GM19023 (cell line): ENCODE results near the gene PKD1L1.
"Not testable (repeated sequence)": the region's sequence is repeated elsewhere in the genome, so short reads cannot be mapped to it uniquely, and the experiment has no call there.

ENCODE experiments used
- ATAC-seq: cut with Tn5 transposase; IDR thresholded peaks from one replicate; pipeline ENCODE4 v1.9.1; 2021; ENCODE audit warnings: mild to moderate bottlenecking, moderate library complexity; ENCODE audit not compliant: unreplicated experiment

Gene PKD1L1

DNA sequence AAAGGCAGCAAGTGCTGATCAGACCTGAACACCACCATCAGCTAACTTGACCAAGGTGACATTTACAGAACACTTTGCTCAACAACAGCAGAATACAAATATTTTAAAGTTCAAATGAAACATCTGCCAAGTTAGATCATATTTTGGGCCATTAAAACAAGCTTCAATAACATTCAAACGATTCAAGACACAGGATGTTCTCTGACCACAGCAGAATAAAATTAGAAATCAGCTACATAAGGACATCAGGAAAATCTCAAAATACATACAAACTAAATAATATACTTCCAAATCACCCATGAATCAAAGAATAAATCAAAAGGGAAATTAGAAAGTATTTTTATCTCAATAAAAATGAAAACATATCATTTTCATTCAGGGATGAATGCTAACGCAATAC is 173.0 kb downstream of the PKD1L1 start:
- no peak for ATAC-seq

- ATAC-seq: no peak
Observed at GRCh38 chr7:47772492-47772891, 175.8 kb downstream of the PKD1L1 start.

DNA sequence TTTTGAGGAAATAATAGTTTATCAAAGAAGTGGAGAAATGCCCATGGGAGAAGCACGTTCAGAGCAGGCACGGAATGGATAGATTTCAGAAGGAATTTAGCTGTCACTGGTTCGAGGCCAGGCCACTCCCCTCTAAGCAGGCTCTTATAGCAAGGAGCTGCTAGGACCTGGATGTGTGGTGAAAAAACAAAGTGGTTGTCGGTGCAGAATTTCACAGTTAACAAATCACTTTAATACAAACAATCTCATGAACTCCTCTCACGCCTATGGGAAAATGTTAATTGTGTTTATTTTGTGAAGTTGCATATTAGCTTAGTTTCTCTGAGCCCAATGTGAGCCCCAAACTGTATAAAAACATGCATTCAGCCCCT is 176.3 kb downstream of the PKD1L1 start:
- no peak for ATAC-seq

DNA sequence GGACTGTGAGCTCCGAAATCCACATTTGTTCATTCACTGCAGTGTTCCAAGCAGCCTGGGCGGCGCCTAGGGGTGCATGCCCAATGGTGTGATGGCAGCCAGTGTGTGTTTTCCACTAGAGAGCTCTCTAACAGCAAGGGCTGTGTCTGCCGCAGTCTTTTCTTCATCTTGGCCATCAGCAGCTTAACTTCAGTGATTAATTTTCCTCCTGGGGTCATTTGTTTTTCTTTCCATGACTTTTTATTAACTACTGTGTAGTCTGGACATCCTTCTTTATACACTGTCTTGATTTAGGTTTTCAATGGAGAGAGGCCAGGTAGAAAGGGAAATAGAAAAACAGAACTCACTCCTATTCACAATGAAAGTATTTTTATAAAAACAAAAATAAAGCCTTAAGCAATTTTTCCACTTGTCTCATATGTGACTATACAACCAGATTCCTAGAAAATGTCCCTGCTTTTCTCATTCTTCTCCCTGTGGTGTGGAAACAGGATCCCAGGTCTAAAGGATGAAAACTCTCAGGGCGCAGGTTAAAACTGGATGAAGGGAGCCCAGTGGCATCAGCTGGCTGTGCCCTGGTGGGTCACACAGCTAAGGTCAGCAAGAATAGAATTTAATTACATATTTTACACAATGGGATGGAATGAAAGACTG is 176.8 kb downstream of the PKD1L1 start:
- no peak for ATAC-seq

- no peak for ATAC-seq
Observed at GRCh38 chr7:47766126-47766525, 182.1 kb downstream of the PKD1L1 start.

GRCh38 chr7:47765373-47765979 is 182.8 kb downstream of the PKD1L1 start:
- no peak for ATAC-seq

GRCh38 chr7:47764746-47765145 is 183.5 kb downstream of the PKD1L1 start:
- ATAC-seq: no peak

GRCh38 chr7:47763063-47763974 is 184.9 kb downstream of the PKD1L1 start:
- peak; percentile 72 for ATAC-seq

GRCh38 chr7:47762746-47763062 is 185.6 kb downstream of the PKD1L1 start:
- ATAC-seq: peak; percentile 43

DNA sequence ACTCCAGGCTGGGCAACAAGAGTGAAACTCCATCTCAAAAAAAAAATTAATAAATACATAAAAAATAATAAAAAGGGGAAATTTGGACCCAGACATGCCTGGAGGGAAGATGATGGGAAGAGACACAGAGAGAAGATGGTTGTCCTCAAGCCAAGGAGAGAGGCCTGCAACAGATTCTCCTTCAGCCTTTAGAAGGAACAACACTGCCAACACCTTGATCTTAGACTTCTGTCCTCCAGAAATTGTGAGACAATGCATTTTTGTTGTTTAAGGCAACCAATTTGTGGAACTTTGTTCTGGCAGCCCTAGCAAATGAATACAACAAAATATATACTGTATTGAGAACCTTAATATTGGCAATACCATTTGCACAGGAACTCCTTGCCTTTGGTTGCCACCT is 186.1 kb downstream of the PKD1L1 start:
- no peak for ATAC-seq

DNA sequence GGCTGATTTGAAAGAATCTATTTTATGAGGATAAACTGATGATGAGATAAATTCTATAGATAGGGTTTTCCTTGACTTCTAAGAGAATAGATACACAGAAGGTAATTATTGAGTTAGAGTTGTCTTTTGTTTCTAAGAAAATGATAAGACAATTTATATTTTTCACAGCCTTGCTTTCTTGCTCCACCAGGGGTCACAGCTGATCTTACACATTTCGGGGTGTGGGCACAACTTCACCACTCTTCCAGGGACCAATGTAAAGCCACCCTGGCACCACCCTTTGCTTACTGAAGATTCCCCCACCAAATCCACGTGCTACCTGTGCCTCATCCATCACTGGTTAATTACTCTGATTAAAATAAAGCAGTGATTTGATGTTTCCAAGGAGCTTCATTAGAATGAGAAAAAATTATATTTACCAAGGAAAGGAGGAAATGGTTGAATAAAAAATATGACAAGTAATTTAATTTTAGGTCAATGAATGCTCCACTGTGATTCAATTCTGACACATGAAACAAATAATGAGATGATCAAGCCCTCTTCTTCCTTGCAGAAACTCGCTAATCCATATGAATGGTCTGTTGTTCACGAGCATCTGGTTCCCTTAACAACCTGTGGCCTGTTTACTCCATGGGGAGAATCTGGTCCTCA is 189.1 kb downstream of the PKD1L1 start:
- ATAC-seq: no peak

DNA sequence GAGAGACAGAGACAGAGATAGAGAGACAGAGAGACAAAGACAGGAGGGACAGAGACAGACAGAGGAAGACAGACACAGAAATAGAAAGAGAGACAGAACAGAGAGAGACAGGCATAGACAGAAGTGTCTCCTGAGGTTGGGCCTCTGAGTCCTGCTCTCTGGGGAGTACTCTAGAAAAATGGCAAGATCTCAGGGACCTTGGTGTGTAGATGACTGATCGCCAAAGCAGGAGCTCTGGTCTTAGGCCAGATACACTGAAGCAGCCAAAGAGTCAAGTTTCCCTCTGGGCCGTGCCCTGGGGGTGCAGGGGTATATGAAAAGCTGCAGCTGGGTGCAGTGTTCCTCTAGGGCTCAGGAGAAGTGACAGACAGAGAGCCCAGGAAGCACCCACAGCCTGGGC is 189.7 kb downstream of the PKD1L1 start:
- no peak for ATAC-seq

DNA sequence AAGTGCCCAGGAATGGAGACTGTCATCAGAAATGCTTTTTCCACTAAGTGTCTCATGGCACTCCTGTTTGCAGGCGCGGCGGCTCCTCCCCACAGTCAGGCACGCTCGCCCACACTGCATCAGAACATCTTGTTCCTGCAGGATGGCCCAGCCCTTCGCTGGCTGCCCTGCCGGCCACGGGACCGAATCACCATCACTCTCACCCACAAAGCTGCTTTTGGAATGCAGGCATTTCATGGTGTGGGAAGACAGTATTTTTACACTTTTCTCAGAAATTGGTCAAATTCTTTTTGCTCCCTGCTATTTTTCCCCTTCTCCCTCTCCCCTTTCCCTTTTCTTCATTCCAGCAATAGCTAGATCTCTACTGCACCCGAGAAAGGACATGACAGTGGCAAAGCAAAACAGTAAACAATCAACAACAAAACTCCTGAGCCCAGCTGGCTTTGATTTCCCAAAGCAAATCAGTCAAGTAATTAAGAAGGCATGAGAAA is 190.3 kb downstream of the PKD1L1 start:
- ATAC-seq: no peak

GRCh38 chr7:47756636-47757035 is 191.6 kb downstream of the PKD1L1 start:
- ATAC-seq: no peak

- ATAC-seq: no peak
Observed at GRCh38 chr7:47755248-47755647, 193.0 kb downstream of the PKD1L1 start.

GRCh38 chr7:47751724-47752123 is 196.5 kb downstream of the PKD1L1 start:
- ATAC-seq: not testable (repeated sequence)

- ATAC-seq: no peak
Observed at GRCh38 chr7:47751043-47751442, 197.2 kb downstream of the PKD1L1 start.

GRCh38 chr7:47748041-47748440 is 200.2 kb downstream of the PKD1L1 start:
- no peak for ATAC-seq

GRCh38 chr7:47747160-47747559 is 201.1 kb downstream of the PKD1L1 start:
- ATAC-seq: no peak

DNA sequence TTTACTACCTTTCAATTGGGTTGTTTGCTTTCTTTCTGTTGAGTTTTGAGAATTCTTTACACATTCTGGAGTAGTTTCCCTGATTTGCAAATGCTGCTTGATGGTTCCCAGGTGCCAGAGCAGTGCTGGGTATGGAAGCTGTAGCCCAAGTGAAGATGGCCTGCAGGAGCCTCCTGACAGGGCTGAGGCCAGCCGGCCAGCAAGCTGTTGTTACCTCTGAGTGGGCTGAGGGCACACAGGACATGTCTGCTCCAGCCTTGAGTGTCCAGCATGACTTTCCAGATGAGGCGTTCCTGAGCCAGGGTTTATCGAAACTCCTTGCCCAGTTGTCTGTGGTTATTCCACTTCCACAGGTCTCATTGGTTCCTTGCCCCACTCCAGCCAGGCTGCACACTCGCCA is 201.8 kb downstream of the PKD1L1 start:
- ATAC-seq: no peak

DNA sequence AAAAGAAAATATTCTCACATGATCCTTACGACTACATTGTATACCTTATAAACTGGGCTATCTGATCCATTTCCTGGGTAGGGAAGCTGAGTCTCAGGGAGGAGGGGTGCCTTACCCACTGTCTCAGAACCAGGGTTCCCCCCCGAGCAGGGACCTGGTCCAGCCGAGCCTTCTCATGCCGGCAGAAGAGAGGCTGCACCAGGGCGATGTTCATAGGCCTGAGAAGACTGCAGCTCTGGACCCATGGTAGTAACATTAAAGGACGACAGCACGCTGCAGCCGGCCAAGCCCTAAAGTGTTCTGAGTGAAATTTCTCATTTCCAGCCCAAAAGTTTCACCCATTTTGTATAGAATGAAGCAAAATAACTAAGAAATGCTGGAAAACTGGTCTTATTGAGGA is 203.4 kb downstream of the PKD1L1 start:
- no peak for ATAC-seq
